B cell (primary cell): Measurements from ENCODE around the gene NIF3L1. TPM values are rescaled to one million over a fixed set of nuclear protein-coding genes. Genes with fewer than 3 reads are reported as not detected.

ENCODE experiments used
- ATAC-seq: fragments of 200-7000 bp; cut with Tn5 transposase; one replicate; pipeline ENCODE4 v1.10.0; 2021; ENCODE audit warnings: low read depth, mild to moderate bottlenecking, moderate number of reproducible peaks, moderate library complexity
- CTCF ChIA-PET: fragments of 350-600 bp; sonication (Branson Sonifier 250); formaldehyde crosslinking; loops from one replicate; lab custom pipeline; 2021; ENCODE audit warnings: antibody characterized with exemption, inconsistent platforms; lab: Charles Lee
- POLR2A ChIA-PET: fragments of 350-600 bp; sonication (Branson Sonifier 250); formaldehyde crosslinking; loops from one replicate; lab custom pipeline; 2021; ENCODE audit warnings: antibody characterized with exemption; lab: Charles Lee
- DNase-seq: peaks from one replicate; pipeline ENCODE4 v3.0.0; 2013
- H2AFZ ChIP-seq: 2 replicates; pipeline ENCODE4 v1.6.1; 2012; ENCODE audit warnings: mild to moderate bottlenecking, low read depth, low read length; ENCODE audit not compliant: insufficient read depth, poor library complexity, severe bottlenecking
- H3K27ac ChIP-seq, 2 donors: 1 replicate in 1 of 2; 2 replicates in 1 of 2; pipeline ENCODE4 v1.5.1; 2012 to 2013; ENCODE audit warnings: low read length in 2 of 2, mild to moderate bottlenecking in 2 of 2, moderate library complexity in 1 of 2
- H3K27me3 ChIP-seq, 4 experiments: fragments of 200-600 bp in 1 of 4; sonication (generic) in 1 of 4; replicated peaks in 1 of 4; 1 replicate in 2 of 4; 2 replicates in 2 of 4; pipeline versions ENCODE4 v1.6.1 to v1.7.0; 2013 to 2016; ENCODE audit warnings: low read length in 3 of 4, mild to moderate bottlenecking in 2 of 4, mixed read lengths in 1 of 4, moderate library complexity in 1 of 4; ENCODE audit not compliant: insufficient read depth in 4 of 4, control insufficient read depth in 3 of 4; ENCODE audit errors: control extremely low read depth in 1 of 4
- H3K36me3 ChIP-seq, 2 experiments: replicated peaks in 1 of 2; 1 replicate in 1 of 2; 2 replicates in 1 of 2; pipeline versions ENCODE4 v1.6.1 to v1.7.1; 2013; ENCODE audit warnings: low read length in 1 of 2; ENCODE audit not compliant: insufficient read depth in 2 of 2, control insufficient read depth in 1 of 2; ENCODE audit errors: control extremely low read depth in 1 of 2, extremely low read depth in 1 of 2
- H3K4me1 ChIP-seq, 2 donors: fragments of 200-600 bp in 1 of 2; sonication (generic) in 1 of 2; 1 replicate in 1 of 2; 2 replicates in 1 of 2; pipeline versions ENCODE4 v1.5.1 to v1.6.1; 2013 to 2017; ENCODE audit warnings: low read length in 2 of 2; ENCODE audit not compliant: control insufficient read depth in 2 of 2, insufficient read depth in 2 of 2
- H3K4me2 ChIP-seq: replicated peaks from 2 replicates; pipeline ENCODE3; 2012; ENCODE audit warnings: mild to moderate bottlenecking, low read depth, low read length; ENCODE audit not compliant: poor library complexity, severe bottlenecking
- H3K4me3 ChIP-seq, 5 experiments: fragments of 200-600 bp in 1 of 5; sonication (generic) in 1 of 5; 1 replicate in 3 of 5; 2 replicates in 2 of 5; pipeline versions ENCODE4 v1.5.1 to v1.7.0; 2011 to 2016; ENCODE audit warnings: low read length in 4 of 5, mild to moderate bottlenecking in 4 of 5, low read depth in 2 of 5, control low read depth in 1 of 5, moderate library complexity in 1 of 5; ENCODE audit not compliant: insufficient read depth in 1 of 5; ENCODE audit errors: control extremely low read depth in 1 of 5, extremely low read depth in 1 of 5
- H3K79me2 ChIP-seq: fragments of 200-600 bp; sonication (generic); one replicate; pipeline ENCODE4 v1.6.0; 2016; ENCODE audit warnings: low read length; ENCODE audit not compliant: control insufficient read depth, insufficient read depth
- H3K9ac ChIP-seq: fragments of 200-600 bp; sonication (generic); 2 replicates; pipeline ENCODE4 v1.6.1; 2017; ENCODE audit warnings: mild to moderate bottlenecking, low read length, moderate library complexity
- H3K9me3 ChIP-seq, 3 donors: one replicate each; pipeline versions ENCODE4 v1.6.1 to v1.7.1; 2013; ENCODE audit warnings: low read length in 2 of 3; ENCODE audit not compliant: control insufficient read depth in 2 of 3, insufficient read depth in 1 of 3; ENCODE audit errors: control extremely low read depth in 1 of 3
- H4K20me1 ChIP-seq: 2 replicates; pipeline ENCODE4 v1.6.0; 2012; ENCODE audit warnings: mild to moderate bottlenecking, low read length; ENCODE audit not compliant: insufficient read depth, control insufficient read depth, poor library complexity, severe bottlenecking
- H3K27ac Mint-ChIP-seq: one replicate; pipeline ENCODE4 v1.8.0; 2021; ENCODE audit warnings: mixed read lengths
- H3K27me3 Mint-ChIP-seq: one replicate; pipeline ENCODE4 v1.8.0; 2021; ENCODE audit warnings: mixed read lengths
- H3K4me1 Mint-ChIP-seq: one replicate; pipeline ENCODE4 v1.8.0; 2021; ENCODE audit warnings: mixed read lengths
- H3K4me3 Mint-ChIP-seq: one replicate; pipeline ENCODE4 v1.8.0; 2021; ENCODE audit warnings: mixed read lengths
- H3K9me3 Mint-ChIP-seq: one replicate; pipeline ENCODE4 v1.8.0; 2022; ENCODE audit warnings: mixed read lengths; ENCODE audit not compliant: insufficient read depth
- EZH2 ChIP-seq: IDR thresholded peaks from 2 replicates; pipeline ENCODE4 v1.6.1; 2012; ENCODE audit warnings: borderline replicate concordance, low read depth, mild to moderate bottlenecking, moderate library complexity, low read length; ENCODE audit not compliant: insufficient read depth, poor library complexity, severe bottlenecking
- WGBS: methylation state at CpG from one replicate; pipeline ENCODE4 v1.1.5; 2013; ENCODE audit warnings: missing lambda C conversion rate; ENCODE audit not compliant: insufficient coverage; 5-methylcytosine and 5-hydroxymethylcytosine counted together
- intact Hi-C: fragments of 100-400 bp; cut with micrococcal nuclease; formaldehyde crosslinking; loops from one replicate; pipeline ENCODE4 v1.10.0; 2022
- polyA plus RNA-seq: library from polyadenylated mRNA; depleted of rRNA; stranded (reverse); fragments of >200 nt; gene quantifications from 2 replicates; pipeline ENCODE4 v1.2.3, GENCODE V29; 2012
- total RNA-seq, 2 donors: library from RNA; stranded (reverse); fragments of 120-200 nt in 1 of 2; gene quantifications; 1 replicate in 1 of 2; 2 replicates in 1 of 2; pipeline versions ENCODE4 v1.2.3 to v1.2.4, GENCODE V29; 2013 to 2022
- TF ChIP-seq, protein P1 (sequence below): fragments of 200-600 bp; IDR thresholded peaks from one replicate; pipeline ENCODE4 v1.8.0; 2022; ENCODE audit warnings: antibody characterized with exemption, mild to moderate bottlenecking

The NIF3L1 gene
- total and polyA plus RNA-seq, 2 donors (not counting 1 experiment from before 2014, with no cell fraction given) = 22.6 to 26.7 TPM

DNA sequence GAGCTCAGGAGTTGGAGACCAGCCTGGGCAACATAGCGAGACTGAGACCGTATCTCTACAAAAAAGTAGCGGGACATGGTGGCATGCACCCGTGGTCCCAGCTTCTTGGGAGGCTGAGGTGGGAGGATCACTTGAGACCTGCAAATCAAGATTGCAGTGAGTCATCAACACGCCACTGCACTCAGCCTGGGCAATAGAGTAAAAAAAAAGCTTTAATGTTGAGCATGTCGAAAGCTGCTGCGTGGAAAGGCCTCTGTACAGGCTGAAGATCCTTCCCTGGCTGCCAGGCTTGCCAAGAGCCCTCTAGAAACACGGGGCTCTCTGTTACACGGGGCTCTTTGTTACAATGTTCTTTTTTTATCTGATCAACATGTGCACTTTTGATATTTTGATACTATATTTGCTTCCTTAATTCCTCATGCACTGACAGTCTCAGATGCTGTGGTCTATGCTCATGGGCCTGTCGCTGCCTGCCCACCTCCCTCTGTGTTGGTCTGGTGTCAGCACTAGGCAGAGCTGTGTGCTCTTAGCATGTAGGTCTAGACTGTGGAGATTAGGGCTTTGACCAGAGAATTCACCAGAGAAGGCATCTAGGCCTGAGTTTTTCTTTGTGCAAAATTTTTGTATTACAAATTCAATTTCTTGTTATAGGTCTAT, 43.4 kb upstream of the NIF3L1 start:
- H3K36me3 ChIP-seq = peaks cover 0 to 5% of the 10 kb centered on the region in 2 experiments
- H3K4me1 ChIP-seq = no peaks in the 10 kb centered on the region
- 98% methylated on average over 7 of the region's 10 CpGs for WGBS
- intact Hi-C loops = no loop called here
- H3K4me1 Mint-ChIP-seq = no peaks in the 10 kb centered on the region
- no peak overlapping the region for H3K4me3 ChIP-seq
- ATAC-seq (no peak), DNase-seq (no peak)
- no peaks in the 10 kb centered on the region for H3K27me3 ChIP-seq
- H3K27me3 Mint-ChIP-seq = no peaks in the 10 kb centered on the region
- H3K27ac ChIP-seq = no peak overlapping the region
- no peak overlapping the region for H3K27ac Mint-ChIP-seq
- no peak overlapping the region for H3K9ac ChIP-seq
- ChIA-PET POLR2A (interaction anchor here (0.7 kb wide), 1 partner anchor 20 kb away, joined by 3 read pairs; no protein-coding TSS in a partner anchor), CTCF (no interaction called here)
- H4K20me1 ChIP-seq = no peaks in the 10 kb centered on the region
- no peak overlapping the region for H3K4me2 ChIP-seq
- no peak for TF ChIP-seq EZH2
- TF ChIP-seq, protein P1, sequence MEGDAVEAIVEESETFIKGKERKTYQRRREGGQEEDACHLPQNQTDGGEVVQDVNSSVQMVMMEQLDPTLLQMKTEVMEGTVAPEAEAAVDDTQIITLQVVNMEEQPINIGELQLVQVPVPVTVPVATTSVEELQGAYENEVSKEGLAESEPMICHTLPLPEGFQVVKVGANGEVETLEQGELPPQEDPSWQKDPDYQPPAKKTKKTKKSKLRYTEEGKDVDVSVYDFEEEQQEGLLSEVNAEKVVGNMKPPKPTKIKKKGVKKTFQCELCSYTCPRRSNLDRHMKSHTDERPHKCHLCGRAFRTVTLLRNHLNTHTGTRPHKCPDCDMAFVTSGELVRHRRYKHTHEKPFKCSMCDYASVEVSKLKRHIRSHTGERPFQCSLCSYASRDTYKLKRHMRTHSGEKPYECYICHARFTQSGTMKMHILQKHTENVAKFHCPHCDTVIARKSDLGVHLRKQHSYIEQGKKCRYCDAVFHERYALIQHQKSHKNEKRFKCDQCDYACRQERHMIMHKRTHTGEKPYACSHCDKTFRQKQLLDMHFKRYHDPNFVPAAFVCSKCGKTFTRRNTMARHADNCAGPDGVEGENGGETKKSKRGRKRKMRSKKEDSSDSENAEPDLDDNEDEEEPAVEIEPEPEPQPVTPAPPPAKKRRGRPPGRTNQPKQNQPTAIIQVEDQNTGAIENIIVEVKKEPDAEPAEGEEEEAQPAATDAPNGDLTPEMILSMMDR = no peak
- no peak overlapping the region for H3K4me3 Mint-ChIP-seq
- H2AFZ ChIP-seq = no peak overlapping the region
- no peaks in the 10 kb centered on the region for H3K79me2 ChIP-seq
- no peaks in the 10 kb centered on the region for H3K9me3 ChIP-seq
- no peaks in the 10 kb centered on the region for H3K9me3 Mint-ChIP-seq

DNA sequence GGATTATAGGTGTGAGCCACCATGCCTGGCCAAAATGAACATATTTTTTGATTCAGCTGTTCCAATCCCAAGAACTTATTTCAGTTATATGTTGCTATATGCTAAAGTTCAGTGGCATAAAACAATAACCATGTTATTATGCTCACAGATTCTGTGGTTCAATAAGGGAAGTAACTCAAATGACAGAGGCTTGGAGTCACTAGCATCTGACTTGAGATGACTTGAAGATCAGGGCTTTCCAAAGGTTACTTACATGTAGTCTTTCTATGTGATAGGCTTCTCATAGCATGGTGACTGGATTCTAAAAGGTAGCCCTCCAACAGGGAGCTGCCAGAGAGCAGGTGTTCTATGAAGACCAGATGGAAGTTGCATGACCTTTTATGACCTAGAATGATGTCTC, 41.9 kb upstream of the NIF3L1 start:
- H3K4me1 Mint-ChIP-seq = no peaks in the 10 kb centered on the region
- H3K9me3 Mint-ChIP-seq = no peaks in the 10 kb centered on the region
- H3K27me3 Mint-ChIP-seq = no peaks in the 10 kb centered on the region

More for the DNA sequence above, 41.9 kb upstream of the NIF3L1 start:
- H3K4me3 ChIP-seq = no peak overlapping the region
- H3K36me3 ChIP-seq = peaks cover 6 to 20% of the 10 kb centered on the region in 2 experiments
- CTCF ChIA-PET = no interaction called here
- peaks cover 4% of the 10 kb centered on the region for H4K20me1 ChIP-seq
- H3K4me1 ChIP-seq = no peaks in the 10 kb centered on the region
- H2AFZ ChIP-seq = no peak overlapping the region
- no peaks in the 10 kb centered on the region for H3K9me3 ChIP-seq
- no peak overlapping the region for H3K4me3 Mint-ChIP-seq
- POLR2A ChIA-PET = interaction anchor here (0.7 kb wide), 1 partner anchor 271 kb away, joined by 5 read pairs; no protein-coding TSS in a partner anchor
- H3K27ac Mint-ChIP-seq = no peak overlapping the region
- peaks cover 2% of the 10 kb centered on the region for H3K79me2 ChIP-seq
- DNase-seq (no peak), ATAC-seq (no peak)
- no peak overlapping the region for H3K9ac ChIP-seq
- H3K27ac ChIP-seq = no peak overlapping the region
- no peak for TF ChIP-seq EZH2
- TF ChIP-seq, protein P1 = no peak
- H3K4me2 ChIP-seq = no peak overlapping the region
- no peaks in the 10 kb centered on the region for H3K27me3 ChIP-seq
- intact Hi-C loops = no loop called here
